Endothelial cell (in vitro differentiated cells): ENCODE results near the gene ZNF846. TPM values are rescaled to one million over a fixed set of nuclear protein-coding genes. Genes with fewer than 3 reads are reported as not detected.
"Not testable (repeated sequence)": the region's sequence is repeated elsewhere in the genome, so short reads cannot be mapped to it uniquely, and the experiment has no call there.

Source experiments
- DNase-seq: peaks from one replicate; pipeline ENCODE4 v3.0.0; 2021; ENCODE audit warnings: low spot score
- H3K27ac Mint-ChIP-seq: one replicate; pipeline ENCODE4 v1.8.0; 2021; ENCODE audit warnings: mixed read lengths, inconsistent platforms; ENCODE audit not compliant: unreplicated experiment
- H3K27me3 Mint-ChIP-seq: one replicate; pipeline ENCODE4 v1.8.0; 2021; ENCODE audit warnings: mild to moderate bottlenecking, moderate library complexity, mixed read lengths, inconsistent platforms; ENCODE audit not compliant: unreplicated experiment
- H3K36me3 Mint-ChIP-seq: one replicate; pipeline ENCODE4 v1.8.0; 2021; ENCODE audit warnings: mild to moderate bottlenecking, low read depth, mixed read lengths, inconsistent platforms; ENCODE audit not compliant: unreplicated experiment
- H3K4me1 Mint-ChIP-seq: one replicate; pipeline ENCODE4 v1.8.0; 2021; ENCODE audit warnings: mild to moderate bottlenecking, mixed read lengths, inconsistent platforms; ENCODE audit not compliant: unreplicated experiment
- H3K4me3 Mint-ChIP-seq: one replicate; pipeline ENCODE4 v1.8.0; 2021; ENCODE audit warnings: mild to moderate bottlenecking, mixed read lengths, inconsistent platforms; ENCODE audit not compliant: unreplicated experiment
- H3K9me3 Mint-ChIP-seq: one replicate; pipeline ENCODE4 v1.8.0; 2021; ENCODE audit warnings: mixed read lengths, inconsistent platforms; ENCODE audit not compliant: unreplicated experiment
- CTCF ChIP-seq: fragments of 200-600 bp; sonication (generic); IDR thresholded peaks from one replicate; pipeline ENCODE4 v1.5.0; 2021; ENCODE audit warnings: antibody characterized with exemption; ENCODE audit not compliant: unreplicated experiment
- total RNA-seq: library from RNA; stranded (reverse); fragmentation: NEBNext Ultra II Directional; extraction: Animal tissue kit (Norgen Biotek cat#: 25700); gene quantifications from one replicate; pipeline ENCODE4 v1.2.1, GENCODE V29; 2021; ENCODE audit not compliant: unreplicated experiment

Gene ZNF846
- total RNA-seq, 1 donor from 2014 or later, result 17.6 TPM

- H3K9me3 Mint-ChIP-seq, result no peaks in the 10 kb centered on the region
- peaks cover 3% of the 10 kb centered on the region for H3K36me3 Mint-ChIP-seq
- peaks cover 5% of the 10 kb centered on the region for H3K27me3 Mint-ChIP-seq
- peaks cover 27% of the 10 kb centered on the region for H3K4me1 Mint-ChIP-seq
- TF ChIP-seq CTCF, result no peak
- peak overlapping the region; percentile 69 for H3K4me3 Mint-ChIP-seq
- no peak for DNase-seq
- no peak overlapping the region for H3K27ac Mint-ChIP-seq
Measured at GRCh38 chr19:9786819-9787218, 18.3 kb upstream of the ZNF846 start.

GRCh38 chr19:9786342-9786741, 17.8 kb upstream of the ZNF846 start:
- H3K9me3 Mint-ChIP-seq, result no peaks in the 10 kb centered on the region
- peaks cover 5% of the 10 kb centered on the region for H3K27me3 Mint-ChIP-seq
- no peak for DNase-seq
- no peak for TF ChIP-seq CTCF
- H3K4me1 Mint-ChIP-seq, result peaks cover 27% of the 10 kb centered on the region
- H3K27ac Mint-ChIP-seq, result no peak overlapping the region
- peaks cover 3% of the 10 kb centered on the region for H3K36me3 Mint-ChIP-seq
- peak overlapping the region; percentile 91 for H3K4me3 Mint-ChIP-seq

GRCh38 chr19:9785367-9786331, 17.1 kb upstream of the ZNF846 start:
- peaks cover 27% of the 10 kb centered on the region for H3K4me1 Mint-ChIP-seq
- H3K36me3 Mint-ChIP-seq, result peaks cover 3% of the 10 kb centered on the region
- peak overlapping the region; percentile 91 for H3K4me3 Mint-ChIP-seq
- H3K9me3 Mint-ChIP-seq, result no peaks in the 10 kb centered on the region
- TF ChIP-seq CTCF, result no peak
- peak overlapping the region; percentile 92 for H3K27ac Mint-ChIP-seq
- H3K27me3 Mint-ChIP-seq, result peaks cover 5% of the 10 kb centered on the region
- peak; percentile 98 for DNase-seq

- Mint-ChIP-seq H3K4me3 (peak overlapping the region; percentile 91), H3K27ac (peak overlapping the region; percentile 10), H3K4me1 (peaks cover 17% of the 10 kb centered on the region)
- H3K9me3 Mint-ChIP-seq, DNase-seq, H3K27me3 Mint-ChIP-seq, H3K36me3 Mint-ChIP-seq: not testable (repeated sequence)
Measured at GRCh38 chr19:9784163-9784496, 15.6 kb upstream of the ZNF846 start.

GRCh38 chr19:9782338-9782737, 13.8 kb upstream of the ZNF846 start:
- no peak for TF ChIP-seq CTCF
- H3K4me1 Mint-ChIP-seq, result peaks cover 15% of the 10 kb centered on the region
- DNase-seq, result no peak
- no peak overlapping the region for H3K27ac Mint-ChIP-seq
- H3K27me3 Mint-ChIP-seq, result peaks cover 7% of the 10 kb centered on the region
- H3K36me3 Mint-ChIP-seq, result peaks cover 5% of the 10 kb centered on the region
- H3K4me3 Mint-ChIP-seq, result no peak overlapping the region
- H3K9me3 Mint-ChIP-seq, result no peaks in the 10 kb centered on the region
